MM.1S (cell line): ENCODE measurements around the gene KRT9.

Source experiments
- DNase-seq: peaks from one replicate; pipeline ENCODE4 v3.0.0-alpha.2; 2015
- H2AFZ ChIP-seq: fragments of 300-600 bp; sonication (generic); 2 replicates; pipeline ENCODE4 v1.6.0; 2016; ENCODE audit warnings: antibody characterized with exemption, low read length
- H3F3A ChIP-seq: fragments of 300-600 bp; sonication (generic); 2 replicates; pipeline ENCODE4 v1.6.1; 2016; ENCODE audit warnings: mild to moderate bottlenecking, antibody characterized with exemption, low read length, moderate library complexity, mixed read lengths; ENCODE audit not compliant: insufficient read depth
- H3K27ac ChIP-seq: fragments of 300-600 bp; sonication (generic); 2 replicates; pipeline ENCODE4 v1.5.1; 2016; ENCODE audit warnings: mild to moderate bottlenecking, low read length
- H3K27me3 ChIP-seq: fragments of 300-600 bp; sonication (generic); replicated peaks from 2 replicates; pipeline ENCODE4 v1.6.0; 2016; ENCODE audit warnings: low read length; ENCODE audit not compliant: insufficient read depth
- H3K36me3 ChIP-seq: fragments of 300-600 bp; sonication (generic); replicated peaks from 2 replicates; pipeline ENCODE4 v1.6.1; 2016; ENCODE audit warnings: mild to moderate bottlenecking, low read length, mixed read lengths; ENCODE audit not compliant: insufficient read depth
- H3K4me1 ChIP-seq: fragments of 300-600 bp; sonication (generic); 2 replicates; pipeline ENCODE4 v1.6.1; 2016; ENCODE audit warnings: low read length, mixed read lengths
- H3K4me2 ChIP-seq: fragments of 300-600 bp; sonication (generic); 2 replicates; pipeline ENCODE4 v1.6.0; 2016; ENCODE audit warnings: low read depth, low read length
- H3K4me3 ChIP-seq: fragments of 300-600 bp; sonication (generic); 2 replicates; pipeline ENCODE4 v1.5.1; 2016; ENCODE audit warnings: low read length, mixed read lengths
- H3K79me2 ChIP-seq: fragments of 300-600 bp; sonication (generic); 2 replicates; pipeline ENCODE4 v1.6.1; 2016; ENCODE audit warnings: mixed run types, low read length, mixed read lengths
- H3K9ac ChIP-seq: fragments of 300-600 bp; sonication (generic); 2 replicates; pipeline ENCODE4 v1.6.1; 2016; ENCODE audit warnings: low read length, mixed read lengths
- H3K9me2 ChIP-seq: fragments of 300-600 bp; sonication (generic); replicated peaks from 2 replicates; pipeline ENCODE4 v1.6.1; 2016; ENCODE audit warnings: mild to moderate bottlenecking, low read length, mixed read lengths; ENCODE audit not compliant: insufficient read depth
- H3K9me3 ChIP-seq: fragments of 300-600 bp; sonication (generic); replicated peaks from 2 replicates; pipeline ENCODE4 v1.6.1; 2016; ENCODE audit warnings: mild to moderate bottlenecking, low read length, mixed read lengths; ENCODE audit not compliant: insufficient read depth
- H4K20me1 ChIP-seq: fragments of 300-600 bp; sonication (generic); 2 replicates; pipeline ENCODE4 v1.6.1; 2016; ENCODE audit warnings: mild to moderate bottlenecking, low read length, moderate library complexity, mixed read lengths; ENCODE audit not compliant: insufficient read depth
- CTCF ChIP-seq: fragments of 300-600 bp; sonication (generic); IDR thresholded peaks from 2 replicates; pipeline ENCODE4 v1.5.1; 2016; ENCODE audit warnings: antibody characterized with exemption, low read length, mixed read lengths
- EZH2 ChIP-seq: fragments of 300-600 bp; sonication (generic); optimal IDR thresholded peaks from 2 replicates; pipeline ENCODE3; 2017; ENCODE audit warnings: low read depth, mild to moderate bottlenecking, antibody characterized with exemption, low read length, mixed read lengths
- EZH2phosphoT487 ChIP-seq: fragments of 300-600 bp; sonication (generic); IDR thresholded peaks from 2 replicates; pipeline ENCODE4 v1.6.1; 2018; ENCODE audit warnings: antibody characterized with exemption, low read length

The KRT9 gene

GRCh38 chr17:41594363-41594915, 22.6 kb upstream of the KRT9 start:
- Histone ChIP-seq H2AFZ (no peak overlapping the region), H4K20me1 (no peaks in the 10 kb centered on the region), H3K9ac (no peak overlapping the region), H3K9me3 (no peaks in the 10 kb centered on the region), H3K4me3 (no peak overlapping the region), H3K27me3 (peaks cover 11% of the 10 kb centered on the region), H3K27ac (no peak overlapping the region), H3F3A (no peaks in the 10 kb centered on the region), H3K4me2 (no peak overlapping the region), H3K79me2 (no peaks in the 10 kb centered on the region), H3K4me1 (no peaks in the 10 kb centered on the region), H3K36me3 (no peaks in the 10 kb centered on the region), H3K9me2 (no peaks in the 10 kb centered on the region)
- no peak for TF ChIP-seq EZH2
- no peak for TF ChIP-seq CTCF
- TF ChIP-seq EZH2phosphoT487 = no peak
- no peak for DNase-seq

- peaks cover 11% of the 10 kb centered on the region for H3K27me3 ChIP-seq
- no peaks in the 10 kb centered on the region for H3K4me1 ChIP-seq
- H3K9ac ChIP-seq = no peak overlapping the region
- H3K4me3 ChIP-seq = no peak overlapping the region
- H3K9me3 ChIP-seq = no peaks in the 10 kb centered on the region
- H3K79me2 ChIP-seq = no peaks in the 10 kb centered on the region
- no peak overlapping the region for H3K4me2 ChIP-seq
- no peaks in the 10 kb centered on the region for H4K20me1 ChIP-seq
- H3F3A ChIP-seq = no peaks in the 10 kb centered on the region
- no peak for TF ChIP-seq EZH2phosphoT487
- no peak for TF ChIP-seq EZH2
- TF ChIP-seq CTCF = no peak
- no peaks in the 10 kb centered on the region for H3K9me2 ChIP-seq
- no peaks in the 10 kb centered on the region for H3K36me3 ChIP-seq
- H2AFZ ChIP-seq = no peak overlapping the region
- no peak overlapping the region for H3K27ac ChIP-seq
- DNase-seq = no peak
These were observed 21.6 kb upstream of the KRT9 start for GRCh38 chr17:41593306-41593981.

GRCh38 chr17:41592601-41593305, 20.9 kb upstream of the KRT9 start:
- no peak overlapping the region for H3K4me3 ChIP-seq
- no peak overlapping the region for H3K27ac ChIP-seq
- H3K9me2 ChIP-seq = no peaks in the 10 kb centered on the region
- no peaks in the 10 kb centered on the region for H3K79me2 ChIP-seq
- H4K20me1 ChIP-seq = no peaks in the 10 kb centered on the region
- no peaks in the 10 kb centered on the region for H3K4me1 ChIP-seq
- peaks cover 11% of the 10 kb centered on the region for H3K27me3 ChIP-seq
- no peak overlapping the region for H2AFZ ChIP-seq
- no peaks in the 10 kb centered on the region for H3F3A ChIP-seq
- H3K4me2 ChIP-seq = no peak overlapping the region
- H3K36me3 ChIP-seq = no peaks in the 10 kb centered on the region
- no peak for TF ChIP-seq EZH2
- no peak for TF ChIP-seq CTCF
- TF ChIP-seq EZH2phosphoT487 = no peak
- H3K9me3 ChIP-seq = no peaks in the 10 kb centered on the region
- no peak overlapping the region for H3K9ac ChIP-seq
- DNase-seq = no peak
